GM13977 (cell line): ENCODE results near the gene MITF.

Experiments used
- DNase-seq: peaks from one replicate; pipeline ENCODE4 v3.0.0; 2012; ENCODE audit warnings: low spot score
- CTCF ChIP-seq: IDR thresholded peaks from 2 replicates; pipeline ENCODE4 v1.5.1; 2012; ENCODE audit warnings: mild to moderate bottlenecking, control low read depth; ENCODE audit not compliant: insufficient read depth; ENCODE audit errors: extremely low read depth, missing control alignments
- in situ Hi-C: fragments of 300-500 bp; cut with MboI; formaldehyde crosslinking; loops from one replicate; pipeline ENCODE4 v1.12.0; 2022; ENCODE audit warnings: low sequenced_read_pairs, low pct_unique_long_range_greater_than_20kb, mixed read lengths, inconsistent platforms; ENCODE audit not compliant: unreplicated experiment

Gene MITF

GRCh38 chr3:69976021-69976420 lies 236.8 kb downstream of the MITF start:
- in situ Hi-C loops, result no loop called here
- no peak for DNase-seq
- no peak for TF ChIP-seq CTCF

- no peak for DNase-seq
- TF ChIP-seq CTCF, result no peak
- in situ Hi-C loops, result no loop called here
These were observed 244.4 kb downstream of the MITF start for GRCh38 chr3:69983546-69984265.

- in situ Hi-C loops, result no loop called here
- TF ChIP-seq CTCF, result no peak
- DNase-seq, result no peak
These were observed 246.0 kb downstream of the MITF start for GRCh38 chr3:69985266-69985665.

GRCh38 chr3:69986419-69986818 lies 247.2 kb downstream of the MITF start:
- DNase-seq, result no peak
- TF ChIP-seq CTCF, result no peak
- in situ Hi-C loops, result no loop called here

- in situ Hi-C loops, result no loop called here
- no peak for TF ChIP-seq CTCF
- no peak for DNase-seq
These were observed 248.6 kb downstream of the MITF start for GRCh38 chr3:69987833-69988232.

GRCh38 chr3:69993757-69994156 lies 254.5 kb downstream of the MITF start:
- in situ Hi-C loops, result no loop called here
- no peak for DNase-seq
- TF ChIP-seq CTCF, result no peak
